LNCaP clone FGC (cell line): ENCODE measurements around the gene XRCC6.
"Not testable (repeated sequence)": the region's sequence is repeated elsewhere in the genome, so short reads cannot be mapped to it uniquely, and the experiment has no call there.

Experiments used
- DNase-seq: peaks from one replicate; pipeline ENCODE4 v3.0.0-alpha.2; 2011; ENCODE audit warnings: low read depth
- H3K4me3 ChIP-seq: 2 replicates; pipeline ENCODE4 v1.5.1; 2011; ENCODE audit warnings: mild to moderate bottlenecking, low read depth, low read length, control low read depth
- CTCF ChIP-seq: IDR thresholded peaks from 2 replicates; pipeline ENCODE4 v1.5.1; 2012; ENCODE audit warnings: mild to moderate bottlenecking; ENCODE audit not compliant: control insufficient read depth, insufficient read depth; ENCODE audit errors: extremely low read depth

Gene XRCC6

GRCh38 chr22:41684194-41684593 is 63.1 kb downstream of the XRCC6 start:
- DNase-seq = no peak
- no peak overlapping the region for H3K4me3 ChIP-seq
- TF ChIP-seq CTCF = no peak

GRCh38 chr22:41686890-41687289 is 65.8 kb downstream of the XRCC6 start:
- not testable (repeated sequence) for DNase-seq
- peak overlapping the region; percentile 92 for H3K4me3 ChIP-seq

- peak overlapping the region; percentile 92 for H3K4me3 ChIP-seq
- TF ChIP-seq CTCF = no peak
- DNase-seq = no peak
These were observed 66.8 kb downstream of the XRCC6 start for GRCh38 chr22:41687901-41688364.

GRCh38 chr22:41688365-41689211 is 67.5 kb downstream of the XRCC6 start, which contains the start of gene SNU13:
SNU13 (minus strand) TSS chr22:41688867; CDS start chr22:41688796, 71 bp downstream.
- no peak for TF ChIP-seq CTCF
- peak; percentile 60 for DNase-seq
- peak within 1 kb of the TSS; percentile 92 for H3K4me3 ChIP-seq

- TF ChIP-seq CTCF = no peak
- DNase-seq = no peak
- no peak overlapping the region for H3K4me3 ChIP-seq
These were observed 69.4 kb downstream of the XRCC6 start for GRCh38 chr22:41690476-41690875.

GRCh38 chr22:41695211-41695610 is 74.1 kb downstream of the XRCC6 start:
- no peak overlapping the region for H3K4me3 ChIP-seq
- no peak for DNase-seq
- no peak for TF ChIP-seq CTCF

GRCh38 chr22:41696703-41697102 is 75.6 kb downstream of the XRCC6 start:
- TF ChIP-seq CTCF = no peak
- no peak overlapping the region for H3K4me3 ChIP-seq
- no peak for DNase-seq
